ENCODE results near the gene TNFSF11.

- TF ChIP-seq EZH2 (IDR thresholded peaks at IDR 0.05; ENCODE audit: insufficient read depth, poor library complexity, severe bottlenecking) (no peak), EZH2phosphoT487 (IDR thresholded peaks at IDR 0.05; ENCODE audit: insufficient read depth, low read depth) (no peak)
These were observed 19.3 kb downstream of the TNFSF11 start for GRCh38 chr13:42592915-42593900.
